NB4 (cell line): Measurements from ENCODE around the gene ANKRD28.

ENCODE experiments used
- DNase-seq: peaks from one replicate; pipeline ENCODE4 v3.0.0; 2010; ENCODE audit warnings: low read depth
- H3K4me3 ChIP-seq: one replicate; pipeline ENCODE4 v1.5.1; 2011; ENCODE audit warnings: mild to moderate bottlenecking, low read depth, low read length, moderate library complexity
- CTCF ChIP-seq: IDR thresholded peaks from one replicate; pipeline ENCODE4 v1.5.1; 2012; ENCODE audit warnings: low read depth, low read length
- MAX ChIP-seq: IDR thresholded peaks from 2 replicates; pipeline ENCODE4 v1.6.1; 2011; ENCODE audit warnings: low read depth, low read length
- MYC ChIP-seq: IDR thresholded peaks from 2 replicates; pipeline ENCODE4 v1.6.1; 2011; ENCODE audit warnings: low read depth, low read length
- POLR2A ChIP-seq: IDR thresholded peaks from 2 replicates; pipeline ENCODE4 v1.6.1; 2011; ENCODE audit warnings: mild to moderate bottlenecking; ENCODE audit not compliant: insufficient read length; ENCODE audit errors: extremely low read depth

Gene ANKRD28

DNA sequence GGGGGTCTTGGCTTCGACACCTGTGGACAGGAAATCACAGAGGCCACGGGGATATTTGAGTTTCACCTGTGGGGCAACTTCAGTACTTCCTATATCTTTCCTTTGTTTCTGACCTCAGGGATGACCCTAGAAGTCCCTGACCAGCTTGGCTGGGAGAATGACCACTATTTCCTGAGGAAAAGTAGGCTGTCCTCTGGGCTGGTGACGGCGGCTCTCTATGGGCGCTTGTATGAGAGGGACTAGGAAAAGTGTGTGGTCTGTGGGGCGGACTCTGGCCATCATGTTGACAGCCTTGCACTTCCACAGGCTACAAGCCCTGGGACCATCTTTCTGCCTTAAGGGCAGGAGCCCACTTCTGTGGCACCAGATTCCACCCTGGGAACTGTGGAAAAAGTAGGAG, 152.5 kb downstream of the ANKRD28 start:
- no peak overlapping the region for H3K4me3 ChIP-seq
- no peak for TF ChIP-seq POLR2A
- no peak for TF ChIP-seq MYC
- TF ChIP-seq CTCF, result no peak
- no peak for TF ChIP-seq MAX
- no peak for DNase-seq

- no peak for TF ChIP-seq CTCF
- no peak for TF ChIP-seq MAX
- no peak for TF ChIP-seq MYC
- no peak for TF ChIP-seq POLR2A
- no peak for DNase-seq
- no peak overlapping the region for H3K4me3 ChIP-seq
Measured at GRCh38 chr3:15638891-15639262, 158.9 kb downstream of the ANKRD28 start.

DNA sequence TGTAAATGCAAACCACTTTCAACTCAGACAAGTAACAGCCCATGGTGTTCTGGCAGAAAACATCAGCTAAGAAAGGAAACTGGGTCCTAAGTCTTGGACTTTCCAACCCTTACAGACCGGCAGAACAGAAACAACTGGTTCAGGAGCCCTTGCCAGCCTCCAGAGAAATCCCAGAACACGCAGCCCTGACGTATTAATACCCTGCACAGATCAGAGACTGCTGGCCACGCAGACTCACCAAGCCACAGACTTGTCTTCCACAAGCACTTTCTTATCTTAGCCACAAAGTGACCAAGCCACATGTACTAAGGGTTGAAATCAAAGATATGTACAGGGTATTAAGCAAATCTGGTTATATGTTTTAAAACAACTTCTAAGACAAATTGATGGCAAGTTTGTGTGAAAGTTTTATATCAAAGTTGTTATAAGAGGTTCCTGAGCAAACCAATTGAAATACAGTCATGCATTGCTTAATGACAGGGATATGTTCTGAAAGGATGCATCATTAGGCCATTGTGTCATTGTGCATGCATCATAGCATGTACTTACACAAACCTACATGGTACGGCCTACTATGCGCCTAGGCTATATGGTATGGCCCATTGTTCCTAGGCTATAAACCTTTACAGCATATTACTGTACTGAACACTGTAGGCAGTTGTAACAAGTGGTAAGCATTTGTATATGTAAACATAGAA, 159.4 kb downstream of the ANKRD28 start:
- H3K4me3 ChIP-seq, result no peak overlapping the region
- DNase-seq, result no peak
- TF ChIP-seq MYC, result no peak
- TF ChIP-seq MAX, result no peak
- no peak for TF ChIP-seq POLR2A
- no peak for TF ChIP-seq CTCF

DNA sequence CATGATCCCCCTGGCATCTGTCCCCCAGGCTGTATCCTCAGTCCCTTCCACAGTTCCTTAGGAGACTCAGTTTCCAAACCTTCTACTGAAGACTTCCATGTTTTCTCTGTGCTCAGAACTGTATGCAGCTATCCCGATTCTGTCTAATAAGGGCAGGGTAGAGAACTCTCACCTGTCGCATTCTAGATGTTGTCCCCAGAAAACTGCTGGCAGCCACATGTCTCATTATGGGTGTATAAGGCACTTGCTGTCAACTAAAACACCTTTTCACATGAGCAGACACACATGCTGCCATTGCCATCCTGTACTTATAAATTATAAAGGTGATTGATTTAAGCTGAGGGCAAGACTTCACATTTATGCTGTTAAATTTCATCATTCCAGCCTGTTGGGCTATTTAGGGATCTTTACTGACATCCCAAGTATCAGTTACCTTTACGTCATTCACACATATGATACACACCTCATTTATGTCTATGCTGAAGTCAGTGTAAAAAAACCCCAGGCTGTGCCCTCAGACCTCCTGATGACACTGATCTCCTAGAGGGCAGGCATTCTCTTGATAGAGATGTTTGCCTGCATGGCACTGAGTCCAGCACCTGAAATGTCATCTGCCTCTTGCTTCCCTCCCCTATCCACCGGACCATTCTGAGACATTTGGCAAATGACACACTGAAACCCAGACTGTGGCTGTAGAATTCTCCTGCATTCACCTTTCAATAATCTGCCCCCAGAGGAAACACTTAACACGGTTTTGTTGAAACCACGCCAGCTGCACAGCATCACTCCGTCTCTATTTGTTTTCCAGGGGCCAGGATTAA, 160.4 kb downstream of the ANKRD28 start:
- DNase-seq, result no peak
- no peak overlapping the region for H3K4me3 ChIP-seq

More for the DNA sequence above, 160.4 kb downstream of the ANKRD28 start:
- no peak for TF ChIP-seq POLR2A
- TF ChIP-seq CTCF, result no peak
- no peak for TF ChIP-seq MAX
- no peak for TF ChIP-seq MYC
